EH (cell line): ENCODE data around the gene AMZ1.
A peak's percentile ranks its signal among the peaks of the same experiment; 100 is the strongest.

Source experiments
- DNase-seq: peaks from one replicate; pipeline ENCODE4 v3.0.0-alpha.2; 2015; ENCODE audit warnings: low read depth

AMZ1 gene

DNA sequence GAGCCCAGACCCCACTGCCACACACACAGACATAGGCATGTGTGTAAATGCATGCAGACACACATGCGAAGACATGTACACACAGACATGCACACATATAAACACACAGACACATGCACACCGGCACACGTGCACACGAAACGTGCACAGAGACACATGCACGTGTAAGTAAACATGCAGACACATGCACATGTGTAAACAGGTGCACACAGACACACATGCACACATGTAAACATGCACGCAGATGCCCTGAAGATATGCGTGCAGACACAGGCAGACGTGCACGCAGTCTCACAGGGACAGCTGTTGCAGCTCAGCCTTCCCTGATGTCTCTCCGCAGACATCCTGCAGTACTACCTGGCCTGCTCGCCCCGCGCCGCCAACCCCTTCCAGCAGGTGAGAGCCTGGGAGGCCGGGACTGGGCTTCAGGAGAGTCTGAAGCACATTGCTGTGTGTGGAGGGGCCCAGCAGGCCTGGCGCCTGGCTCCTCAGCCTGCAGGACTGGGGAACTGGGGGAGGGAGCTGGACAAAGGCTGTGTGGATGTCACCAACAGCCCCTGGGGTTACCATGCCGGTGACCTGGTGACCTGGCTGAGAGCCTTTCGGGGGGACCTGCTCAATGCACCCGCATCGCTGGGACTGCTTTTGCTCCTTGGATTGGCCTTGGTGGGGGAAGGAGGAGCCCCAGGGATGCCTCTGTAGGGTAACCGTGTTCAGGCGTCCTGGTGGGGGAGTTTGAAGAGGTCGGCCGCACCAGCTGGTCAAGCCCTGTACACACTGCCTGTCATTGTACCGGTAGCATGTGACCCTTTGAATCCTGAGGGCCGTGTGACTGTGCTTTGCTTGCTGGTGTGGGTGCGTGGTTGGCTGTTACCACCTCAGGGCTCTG, 35.9 kb upstream of the AMZ1 start:
- DNase-seq, result no peak

DNA sequence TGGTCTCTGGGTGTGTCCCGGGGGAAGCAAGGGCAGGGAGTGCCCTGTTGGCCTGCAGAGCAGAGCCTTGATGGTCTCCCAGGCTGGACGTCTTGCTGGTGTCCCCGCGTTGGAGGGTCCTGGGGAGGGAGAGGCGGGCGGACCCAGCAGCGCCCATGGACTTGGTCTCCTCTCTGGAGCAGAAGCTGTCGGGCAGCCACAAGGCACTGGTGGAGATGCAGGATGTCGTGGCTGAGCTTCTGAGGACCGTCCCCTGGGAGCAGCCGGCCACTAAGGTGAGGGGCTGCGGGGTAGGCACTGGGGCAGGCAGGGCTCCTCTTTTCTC, 35.3 kb upstream of the AMZ1 start:
- DNase-seq, result no peak

DNA sequence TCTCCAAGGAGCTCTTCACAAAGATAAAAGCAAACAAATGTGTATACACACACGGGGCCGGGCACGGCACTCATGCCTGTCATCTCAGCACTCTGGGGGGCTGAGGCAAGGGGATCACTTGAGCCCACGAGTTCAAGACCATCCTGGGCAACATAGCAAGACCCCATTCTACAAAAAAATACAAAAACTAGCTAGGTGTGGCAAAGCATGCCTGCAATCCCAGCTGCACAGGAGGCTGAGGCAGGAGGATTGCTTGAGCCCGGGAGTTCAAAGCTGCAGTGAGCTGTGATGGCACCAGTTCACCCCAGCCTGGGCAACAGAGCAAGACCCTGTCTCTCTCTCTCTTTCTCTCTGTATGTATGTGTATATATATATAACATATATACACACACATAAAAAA, 33.9 kb upstream of the AMZ1 start:
- DNase-seq, result no peak

DNA sequence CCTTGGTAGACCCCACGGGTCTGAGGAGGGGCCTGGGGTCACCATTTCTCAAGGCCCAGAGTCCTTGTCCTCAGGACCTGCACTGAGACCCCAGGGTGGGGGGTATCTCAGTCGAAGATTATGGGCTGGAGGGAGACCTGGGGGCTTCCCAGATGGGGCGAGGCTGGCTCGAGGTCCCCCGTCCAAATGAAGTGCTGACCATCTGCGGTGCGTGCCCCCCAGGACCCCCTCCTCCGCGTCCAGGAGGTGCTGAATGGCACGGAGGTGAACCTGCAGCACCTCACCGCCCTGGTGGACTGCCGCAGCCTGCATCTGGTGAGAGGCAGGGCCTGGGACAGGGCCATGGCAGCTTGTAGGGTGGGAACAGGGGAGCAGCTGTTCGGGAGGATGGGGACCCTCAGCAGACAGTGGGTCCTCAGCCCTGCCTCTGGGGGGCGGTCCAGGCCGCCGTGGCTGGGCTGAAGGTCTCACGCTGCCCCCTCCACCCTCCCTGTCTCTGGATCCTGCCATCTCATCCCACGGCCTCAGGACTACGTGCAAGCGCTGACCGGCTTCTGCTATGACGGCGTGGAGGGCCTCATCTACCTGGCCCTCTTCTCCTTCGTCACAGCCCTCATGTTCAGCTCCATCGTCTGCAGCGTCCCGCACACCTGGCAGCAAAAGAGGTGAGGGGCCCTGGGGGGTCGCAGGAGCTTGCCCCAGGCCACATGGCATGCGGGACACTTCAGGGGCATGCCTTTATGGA, 32.0 kb upstream of the AMZ1 start:
- DNase-seq, result no peak

DNA sequence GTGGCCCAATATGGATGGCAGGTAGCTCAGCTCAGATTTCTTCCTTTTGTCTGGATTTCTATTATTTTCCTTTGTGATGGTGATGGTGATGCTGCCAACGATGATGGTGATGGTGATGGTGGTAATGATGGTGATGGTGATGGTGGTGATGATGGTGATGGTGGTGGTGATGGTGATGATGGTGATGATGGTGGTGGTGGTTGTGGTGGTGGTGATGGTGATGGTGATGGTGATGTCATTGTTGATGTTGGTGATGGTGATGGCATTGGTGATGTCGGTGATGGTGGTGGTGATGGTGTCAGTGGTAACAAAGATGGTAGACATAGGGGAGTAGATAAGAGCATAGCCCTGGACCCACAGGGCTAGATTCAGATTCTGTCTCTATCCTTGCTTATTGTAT, 30.8 kb upstream of the AMZ1 start:
- DNase-seq, result no peak

DNA sequence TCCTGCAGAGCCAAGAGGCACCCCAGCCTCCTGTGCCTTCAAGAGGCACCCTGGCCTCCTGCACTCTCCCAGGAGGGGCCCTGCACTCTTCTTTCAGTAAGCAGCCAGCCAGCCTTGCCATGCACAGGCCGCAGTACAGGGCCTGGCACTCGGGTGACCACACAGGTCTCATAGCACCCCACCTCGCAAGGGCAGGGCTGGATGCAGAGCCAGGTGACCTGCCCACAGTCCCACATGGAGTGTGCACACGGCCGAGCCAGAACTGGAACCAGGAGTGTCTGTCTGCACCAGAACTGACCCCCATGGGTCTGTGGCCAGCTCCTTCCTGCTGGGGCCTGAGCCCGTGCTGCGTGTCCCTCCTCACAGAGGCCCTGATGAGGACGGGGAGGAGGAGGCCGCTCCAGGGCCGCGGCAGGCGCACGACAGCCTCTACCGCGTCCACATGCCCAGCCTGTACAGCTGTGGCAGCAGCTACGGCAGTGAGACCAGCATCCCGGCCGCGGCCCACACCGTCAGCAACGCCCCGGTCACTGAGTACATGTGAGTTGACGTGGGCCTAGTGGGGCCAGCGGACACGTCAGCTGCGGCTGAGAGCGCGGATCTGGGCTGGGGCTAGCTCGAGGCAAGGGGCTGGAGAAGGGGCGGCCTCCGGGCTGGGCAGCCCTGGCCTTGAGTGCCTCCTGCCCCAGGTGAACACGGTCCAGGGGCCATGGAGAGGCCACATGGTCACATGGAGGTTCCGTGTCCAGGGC, 29.9 kb upstream of the AMZ1 start:
- no peak for DNase-seq

DNA sequence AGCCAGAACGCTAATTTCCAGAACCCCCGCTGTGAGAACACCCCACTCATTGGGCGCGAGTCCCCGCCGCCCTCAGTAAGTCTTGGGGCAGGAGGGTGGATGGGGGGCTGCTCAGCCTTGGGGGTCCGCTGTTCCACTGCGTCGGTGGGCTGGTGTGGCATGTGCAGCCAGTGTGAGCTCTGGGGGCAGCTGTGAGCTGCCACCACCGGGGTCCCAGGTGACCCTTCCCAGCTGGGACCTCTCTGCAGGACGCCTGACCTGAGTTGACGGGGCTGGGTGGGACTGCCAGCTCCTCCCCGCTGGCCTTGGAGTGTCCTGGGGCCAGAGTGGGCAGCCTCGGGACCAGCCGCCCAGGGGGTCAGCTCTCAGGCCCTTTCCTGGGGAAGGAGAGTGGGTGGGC, 29.1 kb upstream of the AMZ1 start:
- DNase-seq, result no peak

DNA sequence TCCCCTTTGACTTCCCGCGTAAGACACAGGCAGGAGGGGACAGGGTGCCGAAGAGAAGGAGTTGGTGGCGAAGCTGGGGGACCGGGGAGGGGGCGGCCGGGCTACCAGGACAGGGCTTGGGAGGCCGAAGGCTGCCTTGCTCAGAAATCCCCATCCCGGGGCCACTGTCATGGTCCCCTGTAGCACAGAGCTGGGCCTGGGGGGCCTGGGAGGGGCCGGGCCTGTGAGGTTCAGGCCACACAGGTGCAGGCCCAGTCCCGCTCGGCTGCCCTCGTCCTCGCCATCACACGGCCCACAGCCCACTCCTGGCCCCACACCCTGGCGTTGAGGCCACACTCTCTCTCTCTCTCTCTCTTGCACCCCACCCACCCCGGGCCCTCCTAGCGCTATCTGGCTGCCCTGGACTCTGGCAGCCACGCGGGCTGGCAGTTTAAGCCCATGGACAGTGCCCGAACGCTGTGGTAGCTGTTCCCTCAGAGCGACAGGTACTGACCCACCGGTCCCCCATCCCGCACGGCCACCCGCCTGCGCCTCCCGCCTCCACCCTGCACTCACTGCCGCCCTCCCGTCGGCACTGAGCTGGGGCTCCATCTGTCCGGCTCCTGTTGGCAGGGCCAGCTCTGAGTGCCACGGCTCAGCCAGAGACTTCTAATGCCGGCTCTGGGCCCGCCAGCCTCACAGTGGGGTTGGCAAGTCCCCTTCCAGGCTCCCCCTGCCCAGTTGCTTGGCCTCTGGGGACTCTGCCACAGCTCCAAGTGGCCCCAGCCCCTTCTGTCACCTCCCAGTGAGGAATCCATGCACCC, 28.2 kb upstream of the AMZ1 start:
- DNase-seq, result no peak

DNA sequence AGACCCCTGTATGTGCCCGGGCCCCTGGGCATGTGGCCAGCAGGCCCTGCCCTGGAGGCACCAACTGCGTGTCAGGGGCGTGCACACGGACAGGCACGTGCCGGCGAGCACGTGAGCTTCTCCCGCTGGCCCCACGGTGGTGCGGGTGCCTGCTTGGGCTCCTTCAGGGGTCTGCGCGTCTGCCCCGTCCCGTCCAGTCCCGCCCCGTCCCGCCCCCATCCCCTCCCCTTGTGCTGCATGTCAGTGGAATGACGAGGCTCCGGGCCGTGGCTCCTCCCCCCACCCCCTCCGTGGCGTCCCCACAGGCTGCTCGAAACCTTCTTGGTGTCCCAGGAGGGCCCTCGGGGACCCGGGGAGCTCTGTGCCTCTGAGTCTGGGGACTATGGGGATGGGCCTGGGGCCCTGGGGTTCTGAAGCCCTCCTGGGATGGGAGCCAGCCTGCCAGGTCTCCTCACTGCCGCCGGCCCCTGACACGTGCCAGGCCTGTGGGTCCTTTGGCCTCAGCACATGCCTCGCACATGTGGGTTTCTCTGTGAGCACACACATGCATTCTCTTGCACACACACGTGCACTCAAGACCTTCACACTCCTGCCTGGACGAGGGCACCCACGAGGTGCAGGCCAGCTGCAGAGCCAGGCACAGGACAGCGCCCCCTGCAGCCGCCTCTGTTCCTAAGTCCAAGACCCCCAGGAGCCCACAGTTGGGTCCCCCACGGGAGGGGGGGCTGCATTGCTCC, 27.5 kb upstream of the AMZ1 start:
- peak; percentile 35 for DNase-seq

DNA sequence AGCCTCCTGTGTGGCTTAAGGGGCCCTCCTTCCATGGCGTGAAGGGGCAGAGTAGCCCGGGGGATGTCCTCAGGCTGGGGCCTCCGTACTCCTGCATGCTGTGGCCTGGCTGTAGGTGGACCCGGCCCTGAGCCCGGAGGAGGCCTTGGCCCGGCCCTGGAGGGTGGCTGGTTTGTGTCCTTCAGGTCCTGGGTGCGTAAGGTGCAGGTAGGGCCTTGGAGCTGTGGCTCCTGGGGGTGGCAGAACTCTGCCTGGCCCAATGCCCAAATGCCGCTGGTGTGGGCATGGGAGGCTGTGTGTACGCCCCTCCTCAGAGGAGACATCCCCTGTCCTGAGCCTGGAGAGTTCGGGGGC, 26.9 kb upstream of the AMZ1 start:
- no peak for DNase-seq

DNA sequence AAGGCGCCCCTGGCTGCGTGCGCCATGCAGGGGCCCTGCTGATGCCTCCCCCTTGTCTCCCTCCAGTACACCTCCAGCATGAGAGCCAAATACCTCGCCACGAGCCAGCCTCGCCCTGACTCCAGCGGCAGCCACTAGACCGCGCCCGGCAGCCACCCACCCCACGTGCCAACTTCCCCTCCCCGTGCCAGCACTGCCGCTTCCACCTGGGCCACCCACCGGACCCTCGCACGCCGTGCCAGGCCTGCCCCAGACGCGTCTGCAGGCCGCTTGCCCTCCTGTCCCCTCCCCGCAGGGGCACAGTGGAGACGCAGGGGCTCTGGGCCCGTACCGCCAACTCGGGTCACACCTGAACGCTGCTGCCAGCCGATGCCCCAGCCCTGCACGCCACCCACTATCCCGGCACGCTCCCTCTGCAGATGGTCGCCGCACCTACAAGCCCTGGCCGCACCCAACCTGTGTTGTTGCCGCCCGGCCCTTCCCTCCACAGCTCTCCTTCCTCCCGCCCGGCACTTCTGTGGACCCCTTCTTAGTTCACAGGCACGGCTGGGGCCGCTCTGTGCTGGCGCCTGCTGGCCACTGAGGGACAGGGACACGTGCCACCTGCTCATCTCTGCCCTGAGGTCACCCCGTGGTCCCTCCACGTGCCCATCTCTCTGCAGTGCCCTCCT, 26.3 kb upstream of the AMZ1 start:
- no peak for DNase-seq

DNA sequence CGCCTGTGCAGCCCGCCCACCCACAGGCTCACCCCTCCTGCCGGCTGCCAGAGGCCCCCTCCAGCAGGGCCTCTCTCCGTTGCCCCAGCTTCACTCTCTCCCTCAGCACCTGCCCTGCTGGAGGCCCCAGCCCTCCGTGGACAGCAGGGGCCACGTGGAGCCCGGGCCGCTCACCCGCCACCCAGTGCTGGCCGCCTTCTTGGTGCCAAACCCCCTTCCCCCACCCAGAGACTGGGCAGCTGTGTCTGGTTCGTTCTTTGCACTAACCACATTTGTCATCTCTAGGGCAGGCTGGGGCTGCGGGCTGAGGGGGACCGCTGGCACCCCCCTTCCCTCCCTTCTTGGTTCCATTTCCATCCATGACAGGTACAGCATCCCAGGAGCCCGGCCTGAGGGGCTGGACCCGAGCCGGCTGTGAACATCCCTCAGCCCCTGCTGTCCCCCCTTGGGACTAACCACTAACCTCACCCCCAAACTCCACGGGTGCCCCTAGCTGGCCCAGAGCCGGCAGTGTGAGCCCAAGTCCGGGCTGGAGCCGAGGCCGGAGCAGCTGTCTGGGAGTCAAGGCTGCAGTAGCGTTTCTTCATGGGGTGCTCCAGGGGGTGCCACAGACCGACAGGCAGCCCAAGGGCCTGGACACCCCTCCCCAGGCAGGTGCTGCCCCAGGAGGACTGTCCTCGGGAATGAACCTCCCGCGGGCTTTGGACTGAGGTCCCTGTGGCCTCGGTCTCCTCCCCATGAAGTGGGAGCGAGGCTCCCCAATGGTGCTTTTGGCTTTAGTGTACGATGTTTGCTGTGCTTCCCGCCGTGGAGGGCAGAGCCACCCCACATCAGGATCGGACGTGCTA, 25.5 kb upstream of the AMZ1 start:
- DNase-seq, result no peak

DNA sequence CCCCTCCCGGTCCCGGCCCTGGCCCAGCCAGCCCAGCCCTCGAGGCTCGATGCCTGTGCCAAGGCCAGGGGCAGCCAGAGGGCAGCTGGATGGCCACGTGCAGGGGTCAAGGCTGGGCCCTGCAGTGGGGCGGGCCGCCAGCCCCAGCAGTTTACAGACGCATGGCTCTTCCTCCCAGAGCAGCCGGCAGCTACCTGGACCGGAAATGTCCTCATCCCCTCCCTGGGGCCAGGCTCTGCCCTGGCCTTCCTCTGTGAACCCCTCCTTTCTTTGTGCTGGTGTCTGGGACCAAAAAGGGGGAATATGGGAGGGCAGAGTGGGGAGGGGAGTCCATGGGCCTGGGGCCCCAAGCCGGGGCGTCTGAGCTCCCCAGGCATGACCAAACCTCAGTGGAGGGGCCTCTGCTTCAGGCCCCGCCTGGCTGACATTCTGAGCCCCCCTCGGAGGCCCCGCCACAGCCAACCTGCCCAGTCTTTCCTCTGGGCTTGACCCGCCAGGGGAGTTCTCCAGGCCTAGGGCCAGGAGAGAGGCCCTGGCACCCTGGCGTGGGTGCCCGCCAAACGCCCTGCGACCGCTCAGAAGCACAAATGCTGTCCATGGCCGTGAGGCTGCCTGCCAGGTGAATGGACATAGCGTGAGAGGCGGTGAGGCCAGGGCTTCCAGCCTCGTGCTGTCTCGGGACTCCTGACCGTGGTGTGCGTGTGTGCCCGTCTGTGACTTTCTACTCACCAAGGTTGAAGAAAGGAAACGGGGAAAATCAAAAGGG, 24.7 kb upstream of the AMZ1 start:
- DNase-seq, result no peak

DNA sequence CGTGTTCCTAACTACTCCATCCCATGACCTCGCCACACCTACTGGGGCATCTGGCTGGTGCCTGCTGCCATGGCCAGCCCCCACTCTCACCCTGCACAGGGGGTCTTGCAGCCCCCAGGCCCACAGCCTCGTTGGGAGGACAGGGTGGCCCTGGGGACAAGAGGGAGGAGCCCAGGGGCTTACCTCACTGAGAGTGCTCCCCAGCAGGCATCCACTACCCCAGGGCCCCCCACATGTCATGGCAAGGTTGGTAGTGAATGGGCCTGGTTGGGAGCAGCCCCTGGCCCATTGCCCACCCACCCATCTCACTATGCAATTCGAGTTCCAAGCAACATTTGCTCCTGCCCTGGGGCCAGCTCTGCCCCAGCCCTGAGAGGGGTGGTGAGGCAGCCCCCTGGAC, 24.0 kb upstream of the AMZ1 start:
- DNase-seq, result no peak

DNA sequence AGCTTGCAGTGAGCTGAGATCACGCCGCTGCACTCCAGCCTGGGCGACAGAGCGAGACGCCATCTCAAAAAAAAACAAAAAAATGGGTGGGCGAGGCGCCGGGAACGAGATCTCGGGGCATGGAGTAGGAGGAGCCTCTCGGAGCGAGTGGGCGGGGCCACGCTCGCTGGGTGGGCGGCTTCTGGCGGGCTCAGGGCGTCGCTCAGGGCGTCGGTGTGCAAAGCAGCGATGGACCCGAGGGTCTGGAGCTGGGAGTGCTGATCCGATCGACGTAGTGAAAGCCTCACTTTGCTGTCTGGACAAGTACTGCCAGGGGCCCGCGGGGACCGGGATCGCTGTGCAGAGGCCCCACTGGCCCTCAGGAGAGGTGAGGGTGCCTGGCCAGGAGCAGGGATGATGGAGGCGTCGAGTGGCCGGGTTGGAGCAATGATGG, 22.6 kb upstream of the AMZ1 start:
- DNase-seq, result no peak

DNA sequence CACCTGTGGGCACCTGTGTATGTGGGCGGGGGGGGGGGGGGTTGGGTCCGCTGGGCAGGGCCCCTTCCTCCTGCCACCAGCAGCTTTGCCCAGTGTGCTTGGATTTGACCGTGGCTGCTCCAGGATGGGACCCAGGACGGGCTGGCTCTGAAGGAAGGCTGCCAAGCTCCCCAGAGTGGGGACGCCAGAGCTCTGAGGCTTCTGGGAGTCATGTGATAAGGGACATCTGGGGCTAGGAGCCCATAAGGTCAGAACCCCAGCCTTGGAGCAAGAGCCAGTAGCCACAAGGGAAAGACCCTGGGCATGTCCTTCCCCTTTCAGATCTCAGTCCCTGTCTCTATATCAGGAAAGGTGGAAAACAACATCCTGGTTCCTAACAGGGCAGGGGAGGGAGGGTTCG, 21.8 kb upstream of the AMZ1 start:
- DNase-seq, result no peak

DNA sequence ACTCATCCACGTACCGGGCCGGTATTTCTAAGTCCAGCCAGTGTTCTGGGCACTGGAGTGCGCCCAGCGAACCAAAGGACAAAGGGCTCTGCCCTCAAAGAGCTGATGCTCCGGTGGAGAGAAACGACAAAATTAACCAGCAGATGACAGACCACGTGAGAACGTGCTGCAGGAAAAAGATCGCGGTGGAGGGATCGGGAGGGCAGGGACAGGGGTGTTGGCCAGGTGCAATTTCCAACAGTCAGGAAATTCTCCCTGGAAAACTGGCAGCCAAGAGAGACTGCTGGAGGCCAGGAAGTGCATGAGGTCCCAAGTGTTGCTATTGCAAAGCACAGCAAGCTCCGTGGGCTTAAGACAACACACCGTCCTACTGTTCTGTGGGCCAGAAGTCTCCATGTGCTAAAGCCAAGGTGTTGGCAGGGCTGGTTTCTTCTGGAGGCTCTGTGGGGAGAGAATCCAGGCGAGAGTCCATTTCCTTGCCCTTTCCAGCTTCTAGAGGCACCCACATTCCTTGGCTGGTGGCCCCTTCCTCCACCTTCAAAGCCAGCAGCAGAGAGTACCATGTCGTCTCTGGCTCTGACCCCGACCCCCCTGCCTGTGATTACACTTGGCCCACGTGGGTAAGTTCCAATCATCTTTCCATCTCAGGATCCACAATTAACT, 21.3 kb upstream of the AMZ1 start:
- no peak for DNase-seq

DNA sequence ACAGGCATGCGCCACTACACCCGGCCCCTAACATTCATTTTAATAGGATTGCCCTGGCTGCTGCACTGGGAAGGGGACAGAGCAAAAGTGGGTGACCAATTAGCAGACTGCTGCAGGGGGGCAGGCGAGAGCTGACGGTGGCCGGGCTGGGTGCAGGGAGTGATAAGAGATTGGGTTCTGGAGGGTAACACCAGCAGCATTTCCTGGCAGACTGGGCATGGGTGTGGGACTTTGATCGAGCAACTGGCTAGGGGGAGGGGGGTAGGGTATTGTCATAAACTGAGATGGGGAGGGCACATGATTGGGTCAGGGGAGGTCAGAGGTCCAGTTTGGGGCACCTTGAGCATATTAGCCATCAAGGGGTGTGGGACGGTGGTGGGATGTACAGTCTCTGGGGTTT, 20.2 kb upstream of the AMZ1 start:
- DNase-seq, result no peak

DNA sequence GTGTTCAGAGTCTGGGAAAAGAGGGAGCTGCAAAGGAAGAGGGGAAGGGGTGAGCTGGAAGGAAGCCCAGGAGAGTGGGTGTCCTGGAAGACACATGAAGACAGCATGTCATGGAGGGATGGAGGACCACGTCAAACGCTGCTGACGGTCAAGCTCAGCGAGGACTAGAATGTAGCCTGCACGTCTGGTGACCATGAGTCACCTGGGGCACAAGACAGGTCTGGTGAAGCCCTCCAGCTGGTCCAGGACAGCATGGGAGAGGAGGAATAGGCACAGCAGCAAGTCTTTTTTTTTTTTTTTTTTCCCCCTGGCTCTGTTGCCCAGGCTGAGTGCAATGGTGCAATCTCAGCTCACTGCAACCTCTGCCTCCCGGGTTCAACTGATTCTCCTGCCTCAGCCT, 19.6 kb upstream of the AMZ1 start:
- peak; percentile 44 for DNase-seq
